Heart left ventricle (tissue), 13 donors: ENCODE data around the gene INHBE.

ENCODE experiments used
- POLR2A ChIP-seq, 2 donors: fragments of 450-650 bp; IDR thresholded peaks; one replicate each; pipeline ENCODE4 v1.6.1; 2017; ENCODE audit warnings: antibody characterized with exemption in 2 of 2, mild to moderate bottlenecking in 2 of 2, moderate library complexity in 2 of 2
- TF ChIP-seq, protein P1 (sequence below), 12 donors: fragments of 200-600 bp; sonication (generic) in 4 of 12; IDR thresholded peaks; one replicate each; pipeline versions ENCODE4 v1.5.0 to v1.8.0; 2018 to 2022; ENCODE audit warnings: antibody characterized with exemption in 12 of 12, mild to moderate bottlenecking in 5 of 12
- donor health status: ischemic (EF 13 %, LVEDD 7.1; RV severe dilation, severe dysfunction).
- donor health status: DM: no; HTN: yes; CAD: no.
- donor health status: DM: no; HTN: no; CAD: no.
- donor health status: ischemic (EF 25% LVEDD 6.9; RV normal size, moderate dysfunction).
- donor health status: ischemic (EF 25% LVEDD 5.7; RV mildly dilated, moderate dysfunction).
- donor health status: ischemic (EF 35%, LVEDD 5.7; RV mildly dilated, moderate dysfunction).
- donor health status: nonischemic (EF 11% LVEDD 7.7; RV severe dilation, severe dysfunction).
- donor health status: DM: yes; HTN: yes; CAD: no.
- donor health status: PGD.
- donor health status: ischemic (EF 29% LVEDD 5.4; RV normal size, mild dysfunction).
- donor health status: nonischemic (EF 23%, LVEDD 6.1; RV moderate dilation, normal function).

DNA sequence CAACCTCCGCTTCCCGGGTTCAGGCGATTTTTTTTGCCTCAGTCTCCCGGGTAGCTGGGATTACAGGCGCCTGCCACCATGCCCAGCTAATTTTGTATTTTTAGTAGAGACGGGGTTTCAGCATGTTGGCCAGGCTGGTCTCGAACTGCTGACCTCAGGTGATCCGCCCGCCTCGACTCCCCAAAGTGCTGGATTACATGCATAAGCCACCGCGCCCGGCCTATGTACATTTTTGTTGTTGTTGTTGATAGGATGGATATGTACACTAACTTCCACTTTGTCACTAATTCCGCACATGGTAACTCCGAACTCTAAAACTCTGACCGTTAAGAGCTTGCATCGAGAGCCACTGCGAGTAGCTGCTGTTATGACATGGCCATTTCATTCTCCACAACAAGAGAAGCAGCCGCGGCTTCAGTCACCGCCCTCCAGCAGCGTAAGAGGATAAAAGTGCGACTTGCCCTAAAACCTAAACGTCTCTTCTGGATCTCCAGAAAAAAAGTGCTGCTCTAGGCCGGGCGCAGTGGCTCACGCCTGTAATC is 32.0 kb downstream of the INHBE start:
- TF ChIP-seq, protein P1, sequence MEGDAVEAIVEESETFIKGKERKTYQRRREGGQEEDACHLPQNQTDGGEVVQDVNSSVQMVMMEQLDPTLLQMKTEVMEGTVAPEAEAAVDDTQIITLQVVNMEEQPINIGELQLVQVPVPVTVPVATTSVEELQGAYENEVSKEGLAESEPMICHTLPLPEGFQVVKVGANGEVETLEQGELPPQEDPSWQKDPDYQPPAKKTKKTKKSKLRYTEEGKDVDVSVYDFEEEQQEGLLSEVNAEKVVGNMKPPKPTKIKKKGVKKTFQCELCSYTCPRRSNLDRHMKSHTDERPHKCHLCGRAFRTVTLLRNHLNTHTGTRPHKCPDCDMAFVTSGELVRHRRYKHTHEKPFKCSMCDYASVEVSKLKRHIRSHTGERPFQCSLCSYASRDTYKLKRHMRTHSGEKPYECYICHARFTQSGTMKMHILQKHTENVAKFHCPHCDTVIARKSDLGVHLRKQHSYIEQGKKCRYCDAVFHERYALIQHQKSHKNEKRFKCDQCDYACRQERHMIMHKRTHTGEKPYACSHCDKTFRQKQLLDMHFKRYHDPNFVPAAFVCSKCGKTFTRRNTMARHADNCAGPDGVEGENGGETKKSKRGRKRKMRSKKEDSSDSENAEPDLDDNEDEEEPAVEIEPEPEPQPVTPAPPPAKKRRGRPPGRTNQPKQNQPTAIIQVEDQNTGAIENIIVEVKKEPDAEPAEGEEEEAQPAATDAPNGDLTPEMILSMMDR (IDR thresholded peaks at IDR 0.05): no peak
- no peak for TF ChIP-seq POLR2A (IDR thresholded peaks at IDR 0.05)
